Adrenal gland (tissue), 5 donors: ENCODE data around the gene DCTN1.

Experiments used
- CTCF ChIP-seq, 6 experiments: fragments of 450-650 bp in 4 of 6; fragments of 200-600 bp in 2 of 6; sonication (generic) in 1 of 6; IDR thresholded peaks; 1 replicate in 5 of 6; 2 replicates in 1 of 6; pipeline versions ENCODE4 v1.5.1 to v1.8.0; 2016 to 2021; ENCODE audit warnings: antibody characterized with exemption in 6 of 6, mild to moderate bottlenecking in 2 of 6, moderate library complexity in 1 of 6
- POLR2A ChIP-seq, 2 donors: fragments of 450-650 bp; IDR thresholded peaks; one replicate each; pipeline ENCODE4 v1.6.1; 2017; ENCODE audit warnings: antibody characterized with exemption in 2 of 2, mild to moderate bottlenecking in 2 of 2, moderate library complexity in 1 of 2
- donor health status: DM: no; HTN: no; CAD: no.

- TF ChIP-seq CTCF (IDR thresholded peaks at IDR 0.05) (no peak), POLR2A (IDR thresholded peaks at IDR 0.05) (no peak)
Observed at GRCh38 chr2:74372674-74373073, 7.4 kb downstream of the DCTN1 start.
